ENCODE results near the gene RIPPLY2. TPM values are rescaled to one million over a fixed set of nuclear protein-coding genes. Genes with fewer than 3 reads are reported as not detected.
"Not testable (repeated sequence)": the region's sequence is repeated elsewhere in the genome, so short reads cannot be mapped to it uniquely, and the experiment has no call there.

RIPPLY2 gene
- total RNA-seq, 1 donor from 2014 or later: 4.9 TPM

DNA sequence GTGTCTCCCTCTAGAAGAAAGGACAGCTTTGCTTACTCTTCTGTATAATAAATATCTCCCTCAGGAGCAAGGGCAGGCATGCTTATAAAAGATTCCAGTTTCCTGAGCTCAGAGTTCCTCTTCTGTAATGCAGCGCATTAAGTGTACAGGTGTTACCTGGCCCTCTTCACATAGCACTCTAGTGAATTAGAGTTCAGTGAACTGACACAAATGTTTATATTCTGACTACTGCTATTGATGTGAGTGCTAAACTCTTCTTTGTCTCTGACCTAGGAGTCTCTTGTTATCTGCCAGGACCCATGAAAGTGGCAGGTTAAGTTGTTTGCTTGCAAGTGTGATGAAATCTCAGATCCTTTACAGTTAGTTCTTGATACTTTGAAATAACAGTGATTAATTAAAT, 39.9 kb downstream of the RIPPLY2 start:
- H3K9me3 Mint-ChIP-seq (ENCODE audit: unreplicated experiment): peaks cover 2% of the 10 kb centered on the region
- H3K4me1 Mint-ChIP-seq (ENCODE audit: low read depth, unreplicated experiment): no peaks in the 10 kb centered on the region
- H3K27me3 Mint-ChIP-seq (ENCODE audit: unreplicated experiment): no peaks in the 10 kb centered on the region
- H3K27ac Mint-ChIP-seq (ENCODE audit: unreplicated experiment): no peak overlapping the region
- no peak for DNase-seq
- H3K36me3 Mint-ChIP-seq (ENCODE audit: unreplicated experiment): no peaks in the 10 kb centered on the region
- H3K4me3 Mint-ChIP-seq (ENCODE audit: unreplicated experiment): no peak overlapping the region
- TF ChIP-seq, protein P1, sequence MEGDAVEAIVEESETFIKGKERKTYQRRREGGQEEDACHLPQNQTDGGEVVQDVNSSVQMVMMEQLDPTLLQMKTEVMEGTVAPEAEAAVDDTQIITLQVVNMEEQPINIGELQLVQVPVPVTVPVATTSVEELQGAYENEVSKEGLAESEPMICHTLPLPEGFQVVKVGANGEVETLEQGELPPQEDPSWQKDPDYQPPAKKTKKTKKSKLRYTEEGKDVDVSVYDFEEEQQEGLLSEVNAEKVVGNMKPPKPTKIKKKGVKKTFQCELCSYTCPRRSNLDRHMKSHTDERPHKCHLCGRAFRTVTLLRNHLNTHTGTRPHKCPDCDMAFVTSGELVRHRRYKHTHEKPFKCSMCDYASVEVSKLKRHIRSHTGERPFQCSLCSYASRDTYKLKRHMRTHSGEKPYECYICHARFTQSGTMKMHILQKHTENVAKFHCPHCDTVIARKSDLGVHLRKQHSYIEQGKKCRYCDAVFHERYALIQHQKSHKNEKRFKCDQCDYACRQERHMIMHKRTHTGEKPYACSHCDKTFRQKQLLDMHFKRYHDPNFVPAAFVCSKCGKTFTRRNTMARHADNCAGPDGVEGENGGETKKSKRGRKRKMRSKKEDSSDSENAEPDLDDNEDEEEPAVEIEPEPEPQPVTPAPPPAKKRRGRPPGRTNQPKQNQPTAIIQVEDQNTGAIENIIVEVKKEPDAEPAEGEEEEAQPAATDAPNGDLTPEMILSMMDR (IDR thresholded peaks at IDR 0.05; ENCODE audit: partially characterized antibody, unreplicated experiment): no peak

DNA sequence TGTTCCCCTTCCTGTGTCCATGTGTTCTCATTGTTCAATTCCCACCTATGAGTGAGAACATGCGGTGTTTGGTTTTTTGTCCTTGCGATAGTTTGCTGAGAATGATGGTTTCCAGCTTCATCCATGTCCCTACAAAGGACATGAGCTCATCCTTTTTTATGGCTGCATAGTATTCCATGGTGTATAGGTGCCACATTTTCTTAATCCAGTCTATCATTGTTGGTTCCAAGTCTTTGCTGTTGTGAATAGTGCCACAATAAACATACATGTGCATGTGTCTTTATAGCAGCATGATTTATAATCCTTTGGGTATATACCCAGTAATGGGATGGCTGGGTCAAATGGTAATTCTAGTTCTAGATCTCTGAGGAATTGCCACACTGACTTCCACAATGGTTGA, 43.9 kb downstream of the RIPPLY2 start:
- H3K9me3 Mint-ChIP-seq (ENCODE audit: unreplicated experiment); H3K27me3 Mint-ChIP-seq (ENCODE audit: unreplicated experiment); H3K27ac Mint-ChIP-seq (ENCODE audit: unreplicated experiment); H3K4me1 Mint-ChIP-seq (ENCODE audit: low read depth, unreplicated experiment); H3K4me3 Mint-ChIP-seq (ENCODE audit: unreplicated experiment); H3K36me3 Mint-ChIP-seq (ENCODE audit: unreplicated experiment); DNase-seq: not testable (repeated sequence)

DNA sequence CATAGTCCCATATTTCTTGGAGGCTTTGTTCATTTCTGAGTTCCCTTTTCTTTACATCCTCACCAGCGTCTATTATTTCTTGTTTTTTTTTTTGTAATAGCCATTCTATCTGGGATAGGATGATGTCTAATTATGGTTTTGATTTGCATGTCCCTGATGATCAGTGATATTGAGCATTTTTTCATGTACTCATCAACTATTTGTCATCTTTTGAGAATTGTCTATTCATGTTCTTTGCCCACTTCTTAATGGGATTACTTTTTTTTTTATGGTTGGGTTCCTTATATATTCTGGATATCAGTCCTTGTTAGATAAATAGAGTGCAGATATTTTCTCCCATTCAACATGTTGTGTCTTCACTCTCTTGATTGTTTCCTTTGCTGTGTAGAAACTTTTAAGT, 48.5 kb downstream of the RIPPLY2 start:
- Mint-ChIP-seq H3K9me3 (ENCODE audit: unreplicated experiment) (peaks cover 14% of the 10 kb centered on the region), H3K27ac (ENCODE audit: unreplicated experiment) (no peak overlapping the region), H3K4me1 (ENCODE audit: low read depth, unreplicated experiment) (no peaks in the 10 kb centered on the region), H3K36me3 (ENCODE audit: unreplicated experiment) (peaks cover 20% of the 10 kb centered on the region), H3K4me3 (ENCODE audit: unreplicated experiment) (no peak overlapping the region), H3K27me3 (ENCODE audit: unreplicated experiment) (peaks cover 2% of the 10 kb centered on the region)
- TF ChIP-seq, protein P1 (IDR thresholded peaks at IDR 0.05; ENCODE audit: partially characterized antibody, unreplicated experiment): no peak
- DNase-seq: no peak

DNA sequence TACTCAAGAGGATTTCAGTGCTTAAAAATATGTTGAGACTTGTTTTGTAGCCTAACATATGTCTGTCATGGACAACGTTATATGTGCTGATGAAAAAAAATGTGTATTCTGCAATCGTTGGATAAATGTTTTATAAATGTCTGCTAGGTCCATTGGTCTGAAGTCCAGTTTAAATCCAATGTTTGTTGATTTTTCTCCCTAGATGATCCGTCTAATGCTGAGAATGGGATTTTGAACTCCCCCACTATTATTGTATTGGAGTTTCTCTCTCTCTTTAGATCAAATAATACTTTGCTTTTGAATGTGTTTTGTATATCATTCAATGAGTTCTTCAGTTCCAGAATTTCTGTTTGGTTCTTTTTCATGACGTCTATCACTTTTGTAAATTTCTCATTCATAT, 51.2 kb downstream of the RIPPLY2 start:
- no peak for DNase-seq
- H3K4me3 Mint-ChIP-seq (ENCODE audit: unreplicated experiment): no peak overlapping the region
- TF ChIP-seq, protein P1 (IDR thresholded peaks at IDR 0.05; ENCODE audit: partially characterized antibody, unreplicated experiment): no peak
- peaks cover 2% of the 10 kb centered on the region for H3K27me3 Mint-ChIP-seq (ENCODE audit: unreplicated experiment)
- H3K4me1 Mint-ChIP-seq (ENCODE audit: low read depth, unreplicated experiment): no peaks in the 10 kb centered on the region
- no peak overlapping the region for H3K27ac Mint-ChIP-seq (ENCODE audit: unreplicated experiment)
- peaks cover 14% of the 10 kb centered on the region for H3K9me3 Mint-ChIP-seq (ENCODE audit: unreplicated experiment)
- peaks cover 21% of the 10 kb centered on the region for H3K36me3 Mint-ChIP-seq (ENCODE audit: unreplicated experiment)

DNA sequence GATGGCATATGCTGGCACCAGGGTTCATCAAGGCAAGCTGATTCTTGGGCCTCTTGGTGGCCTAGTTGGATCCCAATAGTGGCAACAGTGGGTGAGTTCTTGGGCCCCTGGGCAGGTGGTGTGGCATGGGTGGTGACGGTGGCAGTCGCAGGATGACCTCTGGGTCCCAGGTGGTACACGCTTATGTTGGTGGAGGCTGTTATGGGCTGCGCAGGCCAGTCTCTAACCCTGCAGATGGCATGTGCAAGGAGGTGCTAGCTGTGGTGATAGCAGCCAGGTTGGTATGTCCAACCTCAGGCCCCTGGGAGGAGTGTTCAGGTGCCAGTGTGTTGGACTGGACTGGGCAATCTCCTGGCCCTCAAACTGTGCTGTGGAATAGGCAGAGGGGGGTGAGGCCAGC, 52.5 kb downstream of the RIPPLY2 start:
- H3K36me3 Mint-ChIP-seq (ENCODE audit: unreplicated experiment): peaks cover 21% of the 10 kb centered on the region
- no peak overlapping the region for H3K27ac Mint-ChIP-seq (ENCODE audit: unreplicated experiment)
- TF ChIP-seq, protein P1 (IDR thresholded peaks at IDR 0.05; ENCODE audit: partially characterized antibody, unreplicated experiment): no peak
- peaks cover 12% of the 10 kb centered on the region for H3K9me3 Mint-ChIP-seq (ENCODE audit: unreplicated experiment)
- H3K27me3 Mint-ChIP-seq (ENCODE audit: unreplicated experiment): peaks cover 2% of the 10 kb centered on the region
- H3K4me3 Mint-ChIP-seq (ENCODE audit: unreplicated experiment): no peak overlapping the region
- no peak for DNase-seq
- no peaks in the 10 kb centered on the region for H3K4me1 Mint-ChIP-seq (ENCODE audit: low read depth, unreplicated experiment)

Other genes starting within 250 kb of the RIPPLY2 start
- gene SNAP91, start 144.3 kb upstream of the RIPPLY2 start, total RNA-seq (ENCODE audit: unreplicated experiment): 52.4 TPM
- 23.1 TPM for gene CYB5R4, start 6.3 kb downstream of the RIPPLY2 start, total RNA-seq (ENCODE audit: unreplicated experiment)
- gene MRAP2, start 180.4 kb downstream of the RIPPLY2 start, total RNA-seq (ENCODE audit: unreplicated experiment): 5.1 TPM

All from glutamatergic neuron (in vitro differentiated cells).